ENCODE data around the gene COL5A2.

Gene COL5A2

DNA sequence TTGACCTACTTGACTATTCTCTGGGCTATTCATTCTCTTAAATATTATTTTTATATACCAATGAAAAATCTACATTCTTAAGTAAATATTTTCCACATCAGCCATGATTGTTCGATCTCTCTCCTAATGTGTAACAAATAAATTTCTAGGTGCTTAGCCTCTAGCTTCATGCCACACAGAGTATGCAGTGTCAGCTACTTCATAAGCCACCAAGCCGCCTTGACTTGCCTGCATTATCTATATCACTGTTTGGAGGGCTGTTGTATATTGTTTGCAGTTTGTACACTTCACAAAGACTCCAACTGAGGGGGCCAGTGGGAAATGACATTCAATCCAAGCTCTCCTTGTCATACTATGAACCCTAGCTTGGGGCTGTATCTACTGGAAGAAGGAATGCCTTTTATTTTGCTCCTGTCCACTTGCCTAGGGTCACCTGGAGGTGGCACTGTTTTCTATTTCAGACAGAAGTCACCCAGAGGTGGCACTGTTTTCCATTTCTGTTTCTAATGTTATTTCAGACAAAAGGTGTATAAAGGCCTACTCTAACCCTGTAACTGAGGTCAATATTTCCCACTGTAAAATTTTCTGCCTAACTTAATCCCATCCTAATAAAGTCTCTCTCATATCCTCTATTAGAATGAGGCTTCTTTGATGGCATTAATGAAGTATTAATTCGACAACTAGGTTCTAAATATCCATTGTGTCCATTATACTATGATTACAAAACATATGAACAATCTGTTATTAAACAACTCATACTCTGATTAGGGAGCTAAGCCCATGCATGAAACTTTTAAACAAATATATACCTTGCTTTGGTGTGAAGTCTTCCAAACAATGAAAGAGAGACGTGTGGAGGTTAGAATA lies 36.4 kb downstream of the COL5A2 start:
- ChIA-PET CTCF (interaction anchor here (0.6 to 3.0 kb wide), 27 partner anchors 10 to 621 kb away, joined by 3 to 33 read pairs (median 4); partner anchors contain the start of gene COL5A2), POLR2A (no interaction called here)

DNA sequence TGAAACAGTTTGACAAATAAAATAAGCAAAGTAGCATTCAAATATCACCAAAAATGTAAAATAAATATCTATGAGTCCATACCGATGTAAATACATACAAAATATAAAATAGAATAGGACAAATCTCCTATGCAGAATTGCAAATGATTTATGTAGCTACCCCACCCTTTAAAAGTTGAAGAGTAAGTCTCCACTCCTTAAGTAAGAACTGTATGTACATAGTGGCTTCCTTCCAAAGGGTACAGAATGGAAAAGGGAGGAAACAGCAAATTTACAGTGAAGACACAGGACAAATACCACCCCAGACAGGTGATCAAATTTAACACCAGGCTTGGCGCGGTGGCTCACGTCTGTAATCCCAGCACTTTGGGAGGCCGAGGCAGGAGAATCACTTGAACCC lies 40.8 kb downstream of the COL5A2 start:
- POLR2A ChIA-PET: no interaction called here
- CTCF ChIA-PET: interaction anchor here (0.7 kb wide), 1 partner anchor 8 kb away, joined by 3 read pairs; no protein-coding TSS in a partner anchor
- DNase-seq (ENCODE audit: extremely low spot score): no peak
- TF ChIP-seq, protein P1, sequence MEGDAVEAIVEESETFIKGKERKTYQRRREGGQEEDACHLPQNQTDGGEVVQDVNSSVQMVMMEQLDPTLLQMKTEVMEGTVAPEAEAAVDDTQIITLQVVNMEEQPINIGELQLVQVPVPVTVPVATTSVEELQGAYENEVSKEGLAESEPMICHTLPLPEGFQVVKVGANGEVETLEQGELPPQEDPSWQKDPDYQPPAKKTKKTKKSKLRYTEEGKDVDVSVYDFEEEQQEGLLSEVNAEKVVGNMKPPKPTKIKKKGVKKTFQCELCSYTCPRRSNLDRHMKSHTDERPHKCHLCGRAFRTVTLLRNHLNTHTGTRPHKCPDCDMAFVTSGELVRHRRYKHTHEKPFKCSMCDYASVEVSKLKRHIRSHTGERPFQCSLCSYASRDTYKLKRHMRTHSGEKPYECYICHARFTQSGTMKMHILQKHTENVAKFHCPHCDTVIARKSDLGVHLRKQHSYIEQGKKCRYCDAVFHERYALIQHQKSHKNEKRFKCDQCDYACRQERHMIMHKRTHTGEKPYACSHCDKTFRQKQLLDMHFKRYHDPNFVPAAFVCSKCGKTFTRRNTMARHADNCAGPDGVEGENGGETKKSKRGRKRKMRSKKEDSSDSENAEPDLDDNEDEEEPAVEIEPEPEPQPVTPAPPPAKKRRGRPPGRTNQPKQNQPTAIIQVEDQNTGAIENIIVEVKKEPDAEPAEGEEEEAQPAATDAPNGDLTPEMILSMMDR (IDR thresholded peaks at IDR 0.05; ENCODE audit: control extremely low read depth, extremely low read depth, low read depth, missing control alignments): no peak

More for the DNA sequence above, 36.4 kb downstream of the COL5A2 start:
- TF ChIP-seq, protein P1 (IDR thresholded peaks at IDR 0.05; ENCODE audit: control extremely low read depth, extremely low read depth, low read depth, missing control alignments): peak; percentile 88
- peak; percentile 46 for DNase-seq (ENCODE audit: extremely low spot score)

DNA sequence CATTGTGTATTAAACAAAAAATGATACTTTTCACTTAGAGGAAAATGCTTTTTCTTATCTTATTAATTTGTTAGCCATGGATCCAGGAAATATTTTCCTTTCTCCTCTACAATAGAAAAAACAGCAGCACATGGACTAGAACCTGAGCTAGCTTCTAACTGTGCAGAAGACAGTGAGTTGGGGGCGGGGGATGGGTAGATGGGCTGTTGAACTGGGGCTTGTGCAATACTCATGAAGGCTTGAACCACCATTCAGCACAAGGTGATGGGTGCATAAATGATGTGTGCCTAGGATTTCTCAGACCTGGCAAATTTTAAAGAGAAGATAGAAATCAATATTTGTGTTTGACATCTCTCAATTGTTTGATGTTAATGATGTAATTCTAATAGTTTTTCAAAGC lies 42.0 kb downstream of the COL5A2 start:
- CTCF ChIA-PET: interaction anchor here (1.1 kb wide), 1 partner anchor 275 kb away, joined by 3 read pairs; no protein-coding TSS in a partner anchor
- DNase-seq (ENCODE audit: extremely low spot score): no peak
- TF ChIP-seq, protein P1 (IDR thresholded peaks at IDR 0.05; ENCODE audit: control extremely low read depth, extremely low read depth, low read depth, missing control alignments): no peak
- POLR2A ChIA-PET: no interaction called here

DNA sequence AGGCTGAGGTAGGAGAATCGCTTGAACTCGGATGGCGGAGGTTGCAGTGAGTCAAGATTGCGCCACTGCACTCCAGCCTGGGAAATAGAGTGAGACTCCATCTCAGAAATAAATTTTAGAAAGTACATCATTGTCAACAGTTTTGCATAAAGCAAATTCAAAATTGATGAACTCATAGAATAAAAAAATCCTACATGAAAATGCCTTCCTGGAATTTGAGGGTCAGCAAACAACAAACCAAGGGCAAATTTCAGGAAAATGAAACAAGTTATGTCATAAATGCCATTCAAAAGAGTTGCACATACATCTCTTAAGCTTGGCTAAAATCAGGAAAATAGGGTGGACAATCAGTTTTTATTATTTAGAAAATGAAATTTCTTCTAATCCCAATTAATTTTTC lies 45.1 kb downstream of the COL5A2 start:
- CTCF ChIA-PET: interaction anchor here (1.7 to 5.7 kb wide), 3 partner anchors 8 to 278 kb away, joined by 4 to 33 read pairs (median 8); no protein-coding TSS in a partner anchor
- POLR2A ChIA-PET: no interaction called here
- no peak for DNase-seq (ENCODE audit: extremely low spot score)
- TF ChIP-seq, protein P1 (IDR thresholded peaks at IDR 0.05; ENCODE audit: control extremely low read depth, extremely low read depth, low read depth, missing control alignments): no peak

DNA sequence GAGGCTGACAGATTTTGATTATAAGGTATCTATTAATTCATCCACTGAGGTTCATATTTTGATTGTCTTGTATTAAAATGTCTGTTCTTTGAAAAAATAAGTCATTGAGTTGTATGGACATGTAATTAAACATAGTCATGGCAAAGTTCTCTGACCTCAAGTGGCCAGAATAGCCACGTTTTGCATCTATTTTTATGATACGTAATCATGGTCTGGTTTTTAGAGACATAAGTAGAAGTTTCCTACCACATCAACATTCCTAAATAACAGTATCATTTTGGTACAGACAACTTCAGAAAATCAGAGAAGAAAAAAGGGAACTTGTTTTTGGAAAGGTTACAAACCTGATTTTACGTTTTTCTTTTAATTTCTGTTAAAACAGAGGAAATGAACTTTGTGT lies 47.6 kb downstream of the COL5A2 start:
- POLR2A ChIA-PET: no interaction called here

DNA sequence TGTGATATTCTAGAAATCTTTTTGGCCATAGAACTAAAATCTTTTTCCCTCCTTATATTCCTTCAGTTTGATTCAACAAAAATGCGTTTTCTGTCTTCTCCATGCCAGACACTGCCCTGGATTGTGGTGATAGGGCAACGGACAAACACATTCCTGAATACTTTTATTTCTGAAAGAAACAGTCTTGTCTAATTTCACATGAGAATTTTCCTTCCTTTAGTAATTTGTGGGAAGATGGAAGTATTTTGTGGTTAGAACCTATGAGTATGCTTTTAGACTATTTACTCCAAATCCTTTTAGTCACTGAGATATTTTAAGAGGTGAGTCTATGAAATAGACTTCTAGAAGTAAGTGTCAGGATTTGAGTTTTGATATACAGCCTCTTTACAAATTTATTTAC lies 49.6 kb downstream of the COL5A2 start:
- CTCF ChIA-PET: interaction anchor here (1.2 to 5.7 kb wide), 5 partner anchors 9 to 36 kb away, joined by 3 to 33 read pairs (median 4); no protein-coding TSS in a partner anchor
- TF ChIP-seq, protein P1 (IDR thresholded peaks at IDR 0.05; ENCODE audit: control extremely low read depth, extremely low read depth, low read depth, missing control alignments): no peak
- DNase-seq (ENCODE audit: extremely low spot score): no peak
- POLR2A ChIA-PET: no interaction called here

More for the DNA sequence above, 47.6 kb downstream of the COL5A2 start:
- CTCF ChIA-PET: interaction anchor here (5.7 kb wide), 1 partner anchor 11 kb away, joined by 33 read pairs; no protein-coding TSS in a partner anchor
- TF ChIP-seq, protein P1 (IDR thresholded peaks at IDR 0.05; ENCODE audit: control extremely low read depth, extremely low read depth, low read depth, missing control alignments): no peak
- DNase-seq (ENCODE audit: extremely low spot score): no peak

Measured in GM10248 (cell line).